Muscle layer of duodenum (tissue), 2 donors: ENCODE data around the gene PTTG1IP.
"Not testable (repeated sequence)": the region's sequence is repeated elsewhere in the genome, so short reads cannot be mapped to it uniquely, and the experiment has no call there.

Experiments used
- H3K27ac ChIP-seq: one replicate; pipeline ENCODE4 v1.7.0; 2013; ENCODE audit warnings: mild to moderate bottlenecking, low read length
- H3K27me3 ChIP-seq: one replicate; pipeline ENCODE4 v1.7.0; 2013; ENCODE audit warnings: low read depth, mild to moderate bottlenecking, control low read depth, low read length
- H3K36me3 ChIP-seq, 2 donors: one replicate each; pipeline ENCODE4 v1.7.0; 2013; ENCODE audit warnings: low read length in 2 of 2, control low read depth in 1 of 2, mild to moderate bottlenecking in 1 of 2; ENCODE audit not compliant: insufficient read depth in 2 of 2, control insufficient read depth in 1 of 2
- H3K4me1 ChIP-seq, 2 donors: one replicate each; pipeline ENCODE4 v1.7.0; 2013; ENCODE audit warnings: low read length in 2 of 2, mild to moderate bottlenecking in 2 of 2, control low read depth in 1 of 2, moderate library complexity in 1 of 2; ENCODE audit not compliant: insufficient read depth in 2 of 2, control insufficient read depth in 1 of 2
- H3K4me3 ChIP-seq, 2 donors: one replicate each; pipeline ENCODE4 v1.7.0; 2013; ENCODE audit warnings: low read length in 2 of 2, low read depth in 1 of 2, mild to moderate bottlenecking in 1 of 2
- H3K9me3 ChIP-seq, 2 donors: one replicate each; pipeline ENCODE4 v1.7.0; 2013; ENCODE audit warnings: low read length in 2 of 2, control low read depth in 1 of 2, mild to moderate bottlenecking in 1 of 2; ENCODE audit not compliant: control insufficient read depth in 1 of 2
- donor health status: healthy.

The PTTG1IP gene

DNA sequence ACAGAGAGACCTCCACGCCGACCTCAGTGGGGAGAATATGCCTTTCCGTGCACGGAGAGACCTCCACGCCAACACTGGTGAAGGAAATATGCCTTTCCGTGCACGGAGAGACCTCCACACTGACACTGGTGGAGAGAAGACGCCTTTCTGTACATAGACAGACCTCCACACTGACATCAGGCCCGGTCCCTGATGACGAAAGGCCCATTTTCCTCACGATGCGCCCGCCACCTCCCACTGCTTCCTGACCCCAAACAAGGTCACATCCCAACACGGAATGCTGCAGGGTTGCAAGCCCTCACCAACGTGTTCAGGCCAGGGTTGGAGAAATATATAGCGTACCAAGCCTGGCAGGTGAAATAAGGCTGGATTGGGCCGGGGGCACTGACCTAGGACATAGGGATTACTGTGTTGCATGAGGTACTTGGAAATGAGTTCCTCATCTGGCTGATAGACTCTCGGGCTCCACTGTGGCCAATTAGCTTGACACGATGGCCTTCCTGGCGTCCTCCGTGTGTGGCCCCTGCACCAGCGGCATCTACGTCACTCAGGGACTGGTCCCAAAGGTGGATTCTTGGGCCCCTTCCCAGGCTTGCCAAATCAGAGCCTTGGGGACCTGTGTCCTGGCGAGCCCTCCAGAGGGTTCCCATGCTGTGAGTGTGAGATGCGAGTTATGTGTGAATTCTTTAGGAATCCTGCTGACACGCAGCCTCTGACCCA, 39.1 kb downstream of the PTTG1IP start:
- Histone ChIP-seq H3K9me3 (peaks cover 0 to 1% of the 10 kb centered on the region in 2 donors), H3K27ac (no peak overlapping the region), H3K4me3 (no peak overlapping the region), H3K36me3 (no peaks in the 10 kb centered on the region), H3K27me3 (no peaks in the 10 kb centered on the region), H3K4me1 (peaks cover 0 to 7% of the 10 kb centered on the region in 2 donors)

- H3K4me3 ChIP-seq = no peak overlapping the region
- H3K4me1 ChIP-seq = peaks cover 0 to 7% of the 10 kb centered on the region in 2 donors
- no peaks in the 10 kb centered on the region for H3K27me3 ChIP-seq
- peaks cover 0 to 4% of the 10 kb centered on the region in 2 donors for H3K9me3 ChIP-seq
- H3K36me3 ChIP-seq = no peaks in the 10 kb centered on the region
- H3K27ac ChIP-seq = no peak overlapping the region
Observed at GRCh38 chr21:44833663-44834062, 39.8 kb downstream of the PTTG1IP start.

GRCh38 chr21:44832516-44833255, 40.8 kb downstream of the PTTG1IP start:
- not testable (repeated sequence) for H3K36me3 ChIP-seq, H3K27ac ChIP-seq, H3K4me1 ChIP-seq, H3K27me3 ChIP-seq, H3K4me3 ChIP-seq
- peaks cover 0 to 13% of the 10 kb centered on the region in 2 donors for H3K9me3 ChIP-seq

GRCh38 chr21:44831227-44831860, 42.1 kb downstream of the PTTG1IP start:
- no peak overlapping the region for H3K27ac ChIP-seq

DNA sequence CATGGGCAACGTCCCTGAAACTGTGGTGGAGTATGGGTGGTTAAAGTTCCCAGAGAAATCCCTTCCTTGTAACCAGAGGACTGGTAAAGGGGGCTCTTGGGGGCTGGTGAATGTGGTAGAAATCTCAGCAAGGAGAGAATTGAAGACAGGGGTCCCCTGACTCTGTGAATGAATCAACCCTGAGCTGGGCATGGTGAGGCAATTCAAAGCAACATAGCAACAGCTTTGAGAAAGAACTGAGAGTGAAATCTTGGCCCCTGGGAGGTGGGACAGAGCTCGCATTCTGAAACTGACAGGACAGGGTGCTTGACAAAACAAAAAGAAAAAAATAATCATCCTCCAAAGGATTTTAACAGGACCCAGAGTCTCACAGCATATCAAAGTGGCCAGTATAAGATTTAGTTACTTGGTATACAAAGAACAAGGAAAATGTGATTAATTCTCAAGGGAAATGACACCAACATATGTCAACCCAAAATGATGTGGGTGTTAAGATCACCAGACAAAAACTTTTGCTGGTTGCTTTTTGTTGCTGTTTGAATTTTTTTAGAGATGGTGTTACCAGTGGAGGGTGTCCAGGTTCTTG, 43.9 kb downstream of the PTTG1IP start:
- Histone ChIP-seq H3K4me3 (no peak overlapping the region), H3K36me3 (no peaks in the 10 kb centered on the region), H3K27me3 (no peaks in the 10 kb centered on the region), H3K9me3 (peaks cover 0 to 18% of the 10 kb centered on the region in 2 donors), H3K27ac (no peak overlapping the region), H3K4me1 (no peaks in the 10 kb centered on the region)

More at GRCh38 chr21:44831227-44831860, 42.1 kb downstream of the PTTG1IP start:
- Histone ChIP-seq H3K36me3 (no peaks in the 10 kb centered on the region), H3K9me3 (peaks cover 0 to 18% of the 10 kb centered on the region in 2 donors), H3K4me3 (no peak overlapping the region), H3K4me1 (peaks cover 0 to under 1% of the 10 kb centered on the region in 2 donors), H3K27me3 (no peaks in the 10 kb centered on the region)

- no peak overlapping the region for H3K4me3 ChIP-seq
- H3K4me1 ChIP-seq = no peaks in the 10 kb centered on the region
- H3K27me3 ChIP-seq = no peaks in the 10 kb centered on the region
Observed at GRCh38 chr21:44828362-44829056, 45.0 kb downstream of the PTTG1IP start.

DNA sequence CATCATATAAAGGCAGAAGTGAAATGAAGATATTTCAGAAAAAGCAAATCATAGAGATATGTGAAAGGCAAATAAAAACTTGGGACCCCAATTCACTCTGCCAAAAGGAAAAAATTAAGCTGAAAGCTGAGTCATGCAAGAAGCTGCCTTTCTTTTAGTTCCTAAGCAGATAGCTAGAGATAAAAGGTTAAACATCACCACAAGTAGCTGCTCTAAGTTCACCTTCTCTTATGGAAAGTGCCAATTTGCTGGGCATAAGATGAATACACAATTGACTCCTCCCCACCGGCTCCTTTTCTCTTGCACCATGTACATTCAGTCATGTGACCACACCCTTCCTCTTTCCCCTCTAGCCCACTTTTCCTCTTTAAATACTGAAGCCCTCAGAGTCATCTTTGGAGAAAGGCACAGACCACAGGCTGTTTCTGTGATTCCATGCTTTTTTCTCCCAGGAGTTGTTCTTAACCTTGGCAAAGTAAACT, 50.3 kb downstream of the PTTG1IP start:
- H3K4me3 ChIP-seq = no peak overlapping the region
- H3K4me1 ChIP-seq = no peaks in the 10 kb centered on the region
- H3K27me3 ChIP-seq = no peaks in the 10 kb centered on the region

More at GRCh38 chr21:44828362-44829056, 45.0 kb downstream of the PTTG1IP start:
- H3K27ac ChIP-seq = no peak overlapping the region
- H3K36me3 ChIP-seq = no peaks in the 10 kb centered on the region
- H3K9me3 ChIP-seq = peaks cover 0 to 18% of the 10 kb centered on the region in 2 donors

GRCh38 chr21:44822484-44823178, 50.9 kb downstream of the PTTG1IP start:
- no peaks in the 10 kb centered on the region for H3K4me1 ChIP-seq

More for the DNA sequence above, 50.3 kb downstream of the PTTG1IP start:
- H3K9me3 ChIP-seq = peaks cover 0 to 38% of the 10 kb centered on the region in 2 donors
- H3K36me3 ChIP-seq = no peaks in the 10 kb centered on the region
- no peak overlapping the region for H3K27ac ChIP-seq

GRCh38 chr21:44820851-44821250, 52.6 kb downstream of the PTTG1IP start:
- Histone ChIP-seq H3K4me1 (peaks cover 4 to 14% of the 10 kb centered on the region in 2 donors), H3K4me3 (no peak overlapping the region), H3K27me3 (no peaks in the 10 kb centered on the region), H3K27ac (no peak overlapping the region), H3K9me3 (peaks cover 0 to 27% of the 10 kb centered on the region in 2 donors), H3K36me3 (no peaks in the 10 kb centered on the region)

More at GRCh38 chr21:44822484-44823178, 50.9 kb downstream of the PTTG1IP start:
- Histone ChIP-seq H3K27me3 (no peaks in the 10 kb centered on the region), H3K36me3 (no peaks in the 10 kb centered on the region), H3K27ac (no peak overlapping the region), H3K9me3 (peaks cover 0 to 32% of the 10 kb centered on the region in 2 donors), H3K4me3 (no peak overlapping the region)
